IMR-90 (cell line): ENCODE data around the gene LINGO4. TPM values are rescaled to one million over a fixed set of nuclear protein-coding genes. Genes with fewer than 3 reads are reported as not detected.

ENCODE experiments used
- ATAC-seq: fragments of 200-7000 bp; cut with Tn5 transposase; 2 replicates; pipeline ENCODE4 v1.9.1; 2020; ENCODE audit warnings: low read depth, mild to moderate bottlenecking, moderate library complexity
- BruUV-seq: library from RNA; stranded (reverse); fragments of 400-500 nt; replicated peaks from 2 replicates; lab custom pipeline; 2021; lab: Mats Ljungman, UMichigan
- CTCF ChIA-PET: fragments of 300-600 bp; formaldehyde crosslinking; extraction: SDS; loops from one replicate; lab custom pipeline; 2021; ENCODE audit warnings: antibody characterized with exemption; lab: Yijun Ruan, JAX
- POLR2A ChIA-PET: fragments of 300-600 bp; sonication (Branson Sonifier 250); formaldehyde crosslinking; loops from one replicate; lab custom pipeline; 2022; ENCODE audit warnings: antibody characterized with exemption; ENCODE audit not compliant: unreplicated experiment; lab: Charles Lee
- DNase-seq: peaks from one replicate; pipeline ENCODE4 v3.0.0; 2013
- H2AFZ ChIP-seq: replicated peaks from 2 replicates; pipeline ENCODE3; 2013; ENCODE audit warnings: low read length, mild to moderate bottlenecking; ENCODE audit not compliant: poor library complexity
- H2AK5ac ChIP-seq: 2 replicates; pipeline ENCODE4 v1.6.1; 2013; ENCODE audit warnings: low read depth, low read length, inconsistent platforms
- H2AK9ac ChIP-seq: replicated peaks from 2 replicates; pipeline ENCODE3; 2013; ENCODE audit warnings: mild to moderate bottlenecking, low read depth, low read length, moderate library complexity; ENCODE audit not compliant: poor library complexity
- H2BK120ac ChIP-seq: 2 replicates; pipeline ENCODE4 v1.6.1; 2013; ENCODE audit warnings: low read depth, low read length, inconsistent platforms
- H2BK15ac ChIP-seq: 3 replicates; pipeline ENCODE4 v1.6.1; 2013; ENCODE audit warnings: low read depth, low read length, inconsistent platforms
- H2BK20ac ChIP-seq: 2 replicates; pipeline ENCODE4 v1.6.1; 2013; ENCODE audit warnings: low read depth, mild to moderate bottlenecking, inconsistent platforms, low read length, moderate library complexity
- H2BK5ac ChIP-seq: 2 replicates; pipeline ENCODE4 v1.6.1; 2013; ENCODE audit warnings: mild to moderate bottlenecking, low read depth, low read length, inconsistent platforms; ENCODE audit not compliant: poor library complexity, severe bottlenecking
- H3K14ac ChIP-seq: replicated peaks from 2 replicates; pipeline ENCODE4 v1.6.1; 2013; ENCODE audit warnings: low read depth, low read length, inconsistent platforms
- H3K18ac ChIP-seq: 2 replicates; pipeline ENCODE4 v1.6.1; 2013; ENCODE audit warnings: low read depth, low read length, control low read depth
- H3K23ac ChIP-seq: 2 replicates; pipeline ENCODE4 v1.6.1; 2013; ENCODE audit warnings: low read depth, low read length, inconsistent platforms
- H3K27ac ChIP-seq: 2 replicates; pipeline ENCODE4 v1.5.1; 2013; ENCODE audit warnings: mild to moderate bottlenecking, control low read depth, low read length; ENCODE audit not compliant: insufficient read depth
- H3K27me3 ChIP-seq: 2 replicates; pipeline ENCODE4 v1.6.1; 2013; ENCODE audit warnings: low read length; ENCODE audit not compliant: control insufficient read depth, insufficient read depth
- H3K36me3 ChIP-seq: 2 replicates; pipeline ENCODE4 v1.6.1; 2013; ENCODE audit warnings: low read length, mixed read lengths; ENCODE audit not compliant: control insufficient read depth, insufficient read depth
- H3K4ac ChIP-seq: 2 replicates; pipeline ENCODE4 v1.6.1; 2013; ENCODE audit warnings: low read depth, low read length, inconsistent platforms
- H3K4me1 ChIP-seq: 2 replicates; pipeline ENCODE4 v1.6.1; 2013; ENCODE audit warnings: low read length, mixed read lengths; ENCODE audit not compliant: control insufficient read depth, insufficient read depth
- H3K4me2 ChIP-seq: 2 replicates; pipeline ENCODE4 v1.6.1; 2013; ENCODE audit warnings: low read depth, mild to moderate bottlenecking, control low read depth, low read length, moderate library complexity
- H3K4me3 ChIP-seq: 2 replicates; pipeline ENCODE4 v1.5.1; 2013; ENCODE audit warnings: low read depth, mild to moderate bottlenecking, control low read depth, low read length, moderate library complexity; ENCODE audit not compliant: insufficient read depth
- H3K56ac ChIP-seq: 2 replicates; pipeline ENCODE4 v1.6.1; 2013; ENCODE audit warnings: low read length, inconsistent platforms; ENCODE audit not compliant: insufficient read depth; ENCODE audit errors: extremely low read depth
- H3K79me1 ChIP-seq, 2 experiments: 2 replicates each; pipeline ENCODE4 v1.6.1; 2013; ENCODE audit warnings: low read length in 2 of 2, inconsistent platforms in 1 of 2, low read depth in 1 of 2
- H3K9ac ChIP-seq: 2 replicates; pipeline ENCODE4 v1.6.1; 2013; ENCODE audit warnings: low read depth, low read length, control low read depth
- H3K9me1 ChIP-seq: 2 replicates; pipeline ENCODE4 v1.6.1; 2013; ENCODE audit warnings: low read length, inconsistent platforms; ENCODE audit not compliant: insufficient read depth
- H3K9me3 ChIP-seq: 2 replicates; pipeline ENCODE4 v1.6.1; 2013; ENCODE audit warnings: low read length; ENCODE audit not compliant: control insufficient read depth, insufficient read depth
- H4K20me1 ChIP-seq: 2 replicates; pipeline ENCODE4 v1.6.1; 2013; ENCODE audit warnings: low read length, inconsistent platforms; ENCODE audit not compliant: insufficient read depth
- H4K5ac ChIP-seq: 2 replicates; pipeline ENCODE4 v1.6.1; 2013; ENCODE audit warnings: mild to moderate bottlenecking, low read depth, low read length, control low read depth
- H4K8ac ChIP-seq, 2 experiments: 2 replicates each; pipeline ENCODE4 v1.6.1; 2013; ENCODE audit warnings: low read depth in 2 of 2, low read length in 2 of 2, control low read depth in 1 of 2, inconsistent platforms in 1 of 2
- H4K91ac ChIP-seq: 2 replicates; pipeline ENCODE4 v1.6.1; 2013; ENCODE audit warnings: low read depth, low read length, inconsistent platforms; ENCODE audit not compliant: insufficient read depth
- BHLHE40 ChIP-seq: fragments of 150-350 bp; IDR thresholded peaks from 2 replicates; pipeline ENCODE4 v1.6.1; 2016; ENCODE audit warnings: mild to moderate bottlenecking, low read depth, low read length
- CEBPB ChIP-seq: IDR thresholded peaks from 2 replicates; pipeline ENCODE4 v1.6.1; 2012; ENCODE audit warnings: low read depth, low read length, improper control_type of control experiment
- CHD1 ChIP-seq: IDR thresholded peaks from 2 replicates; pipeline ENCODE4 v1.6.1; 2012; ENCODE audit warnings: low read depth, low read length, improper control_type of control experiment
- ELK1 ChIP-seq: fragments of 150-350 bp; IDR thresholded peaks from 2 replicates; pipeline ENCODE4 v1.6.1; 2016; ENCODE audit warnings: low read depth, mild to moderate bottlenecking, low read length, moderate library complexity, borderline replicate concordance
- FOS ChIP-seq: fragments of 150-350 bp; IDR thresholded peaks from 2 replicates; pipeline ENCODE4 v1.6.1; 2016; ENCODE audit warnings: low read depth, low read length
- MAFK ChIP-seq: IDR thresholded peaks from 2 replicates; pipeline ENCODE4 v1.6.1; 2012; ENCODE audit warnings: low read depth, low read length, improper control_type of control experiment
- MAZ ChIP-seq: IDR thresholded peaks from 2 replicates; pipeline ENCODE4 v1.6.1; 2012; ENCODE audit warnings: low read depth, mild to moderate bottlenecking, low read length, improper control_type of control experiment, moderate library complexity, borderline replicate concordance
- MXI1 ChIP-seq: IDR thresholded peaks from 2 replicates; pipeline ENCODE4 v1.6.1; 2012; ENCODE audit warnings: low read depth, mild to moderate bottlenecking, low read length, moderate library complexity, borderline replicate concordance
- NFE2L2 ChIP-seq: fragments of 150-350 bp; IDR thresholded peaks from 2 replicates; pipeline ENCODE4 v1.6.1; 2016; ENCODE audit warnings: low read depth, mild to moderate bottlenecking, low read length
- POLR2A ChIP-seq: IDR thresholded peaks from 2 replicates; pipeline ENCODE4 v1.6.1; 2012; ENCODE audit warnings: mild to moderate bottlenecking, low read depth, low read length
- RAD21 ChIP-seq: IDR thresholded peaks from 2 replicates; pipeline ENCODE4 v1.6.1; 2012; ENCODE audit warnings: low read length, improper control_type of control experiment
- RCOR1 ChIP-seq: IDR thresholded peaks from 2 replicates; pipeline ENCODE4 v1.6.1; 2012; ENCODE audit warnings: mild to moderate bottlenecking, low read length, improper control_type of control experiment; ENCODE audit not compliant: insufficient replicate concordance
- RFX5 ChIP-seq: IDR thresholded peaks from 2 replicates; pipeline ENCODE4 v1.8.0; 2012; ENCODE audit warnings: low read depth, mild to moderate bottlenecking, low read length, moderate library complexity
- SMC3 ChIP-seq: fragments of 150-350 bp; IDR thresholded peaks from 2 replicates; pipeline ENCODE4 v1.6.1; 2016; ENCODE audit warnings: low read depth, mild to moderate bottlenecking, antibody characterized with exemption, low read length, moderate library complexity
- WGBS, 2 experiments: methylation state at CpG; one replicate each; pipeline versions ENCODE4 v1.1.5 to v1.1.7; 2013; ENCODE audit warnings: missing lambda C conversion rate in 2 of 2; ENCODE audit not compliant: insufficient read length in 1 of 2; ENCODE audit errors: extremely low coverage in 2 of 2; 5-methylcytosine and 5-hydroxymethylcytosine counted together
- dilution Hi-C: fragments of 300-500 bp; cut with HindIII; formaldehyde crosslinking; loops from one replicate; pipeline ENCODE4 v1.14.3; 2018; ENCODE audit warnings: low sequenced_read_pairs; ENCODE audit not compliant: unreplicated experiment
- in situ Hi-C: fragments of 300-500 bp; cut with MboI; formaldehyde crosslinking; loops from 3 replicates; pipeline ENCODE4 v1.14.3; 2019; ENCODE audit warnings: low sequenced_read_pairs, inconsistent platforms, mixed read lengths
- intact Hi-C: fragments of 100-400 bp; cut with micrococcal nuclease; formaldehyde crosslinking; loops from 2 replicates; pipeline ENCODE4 v1.10.0; 2022
- polyA plus RNA-seq, 3 experiments: library from polyadenylated mRNA; depleted of rRNA; stranded (reverse); fragments of >200 nt; gene quantifications; 2 replicates each; pipeline ENCODE4 v1.2.3, GENCODE V29; 2012; ENCODE audit warnings: low replicate concordance in 1 of 3
- total RNA-seq: library from RNA; depleted of rRNA; stranded (reverse); fragments of >200 nt; gene quantifications from 2 replicates; pipeline ENCODE4 v1.2.3, GENCODE V29; 2012
- TF ChIP-seq, protein P1 (sequence below): conservative IDR thresholded peaks from 2 replicates; pipeline ENCODE4 v1.5.1; 2012; ENCODE audit warnings: mild to moderate bottlenecking, low read depth, low read length, improper control_type of control experiment
- TF ChIP-seq, protein P2 (sequence below): fragments of 150-350 bp; IDR thresholded peaks from 2 replicates; pipeline ENCODE4 v1.6.1; 2017; ENCODE audit warnings: mild to moderate bottlenecking, antibody characterized with exemption, low read length, low read depth

LINGO4 gene
- total and polyA plus RNA-seq, 2 of the 4 experiments (the other 2 are of a cell fraction): not detected

DNA sequence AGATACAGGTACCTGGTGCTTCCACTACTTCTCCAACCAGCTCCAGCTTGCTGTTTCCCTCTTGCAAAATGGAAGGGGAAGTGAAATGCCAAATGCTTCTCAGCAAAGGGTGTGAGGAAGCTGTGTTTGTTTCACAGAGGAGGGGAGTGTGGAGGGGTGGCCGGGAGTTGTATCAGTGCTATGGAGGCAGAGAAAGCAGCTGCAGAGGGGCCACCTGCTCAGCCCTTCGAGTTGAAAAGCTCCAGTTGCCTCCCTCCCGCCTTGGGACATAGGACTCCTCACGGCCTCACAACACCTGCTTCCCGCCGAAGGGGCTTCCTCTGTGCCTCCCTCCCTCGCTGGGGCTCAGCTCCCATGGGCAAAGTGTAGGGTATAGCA is 12.1 kb upstream of the LINGO4 start:
- POLR2A ChIA-PET: no interaction called here
- no peak overlapping the region for H2BK5ac ChIP-seq
- no peaks in the 10 kb centered on the region for H3K9me3 ChIP-seq
- H3K27me3 ChIP-seq: peaks cover 72% of the 10 kb centered on the region
- no peak overlapping the region for H2AK9ac ChIP-seq
- no TSS peak for BruUV-seq
- H3K14ac ChIP-seq: no peak overlapping the region
- H3K9me1 ChIP-seq: no peaks in the 10 kb centered on the region
- DNase-seq (no peak), ATAC-seq (no peak)
- intact Hi-C loops (no loop called here), in situ Hi-C loops (no loop called here), dilution Hi-C loops (no loop called here)
- no peak for TF ChIP-seq CEBPB
- no peak for TF ChIP-seq RAD21
- TF ChIP-seq MXI1: no peak
- TF ChIP-seq MAFK: no peak
- TF ChIP-seq RFX5: no peak
- TF ChIP-seq, protein P1, sequence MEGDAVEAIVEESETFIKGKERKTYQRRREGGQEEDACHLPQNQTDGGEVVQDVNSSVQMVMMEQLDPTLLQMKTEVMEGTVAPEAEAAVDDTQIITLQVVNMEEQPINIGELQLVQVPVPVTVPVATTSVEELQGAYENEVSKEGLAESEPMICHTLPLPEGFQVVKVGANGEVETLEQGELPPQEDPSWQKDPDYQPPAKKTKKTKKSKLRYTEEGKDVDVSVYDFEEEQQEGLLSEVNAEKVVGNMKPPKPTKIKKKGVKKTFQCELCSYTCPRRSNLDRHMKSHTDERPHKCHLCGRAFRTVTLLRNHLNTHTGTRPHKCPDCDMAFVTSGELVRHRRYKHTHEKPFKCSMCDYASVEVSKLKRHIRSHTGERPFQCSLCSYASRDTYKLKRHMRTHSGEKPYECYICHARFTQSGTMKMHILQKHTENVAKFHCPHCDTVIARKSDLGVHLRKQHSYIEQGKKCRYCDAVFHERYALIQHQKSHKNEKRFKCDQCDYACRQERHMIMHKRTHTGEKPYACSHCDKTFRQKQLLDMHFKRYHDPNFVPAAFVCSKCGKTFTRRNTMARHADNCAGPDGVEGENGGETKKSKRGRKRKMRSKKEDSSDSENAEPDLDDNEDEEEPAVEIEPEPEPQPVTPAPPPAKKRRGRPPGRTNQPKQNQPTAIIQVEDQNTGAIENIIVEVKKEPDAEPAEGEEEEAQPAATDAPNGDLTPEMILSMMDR: no peak
- TF ChIP-seq ELK1: no peak
- no peak for TF ChIP-seq MAZ
- no peak for TF ChIP-seq NFE2L2
- TF ChIP-seq POLR2A: no peak
- no peak for TF ChIP-seq CHD1
- no peak for TF ChIP-seq SMC3
- TF ChIP-seq, protein P2, sequence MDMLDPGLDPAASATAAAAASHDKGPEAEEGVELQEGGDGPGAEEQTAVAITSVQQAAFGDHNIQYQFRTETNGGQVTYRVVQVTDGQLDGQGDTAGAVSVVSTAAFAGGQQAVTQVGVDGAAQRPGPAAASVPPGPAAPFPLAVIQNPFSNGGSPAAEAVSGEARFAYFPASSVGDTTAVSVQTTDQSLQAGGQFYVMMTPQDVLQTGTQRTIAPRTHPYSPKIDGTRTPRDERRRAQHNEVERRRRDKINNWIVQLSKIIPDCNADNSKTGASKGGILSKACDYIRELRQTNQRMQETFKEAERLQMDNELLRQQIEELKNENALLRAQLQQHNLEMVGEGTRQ: no peak
- no peak for TF ChIP-seq RCOR1
- TF ChIP-seq FOS: no peak
- TF ChIP-seq BHLHE40: no peak
- H4K8ac ChIP-seq: no peak overlapping the region
- no peak overlapping the region for H3K56ac ChIP-seq
- H3K27ac ChIP-seq: no peak overlapping the region
- no peak overlapping the region for H2AFZ ChIP-seq
- no peaks in the 10 kb centered on the region for H4K20me1 ChIP-seq
- no peak overlapping the region for H2BK20ac ChIP-seq
- no peak overlapping the region for H2AK5ac ChIP-seq
- H3K9ac ChIP-seq: no peak overlapping the region
- H4K5ac ChIP-seq: no peak overlapping the region
- H3K79me1 ChIP-seq: no peaks in the 10 kb centered on the region
- H3K4me1 ChIP-seq: no peaks in the 10 kb centered on the region
- H3K18ac ChIP-seq: no peak overlapping the region
- CTCF ChIA-PET: no interaction called here
- no peak overlapping the region for H3K4ac ChIP-seq
- H4K91ac ChIP-seq: no peak overlapping the region
- H3K36me3 ChIP-seq: no peaks in the 10 kb centered on the region
- no peak overlapping the region for H3K23ac ChIP-seq
- no CpG with 5 or more reads among the region's 7 CpGs for WGBS, 2 experiments
- no peak overlapping the region for H3K4me2 ChIP-seq
- no peak overlapping the region for H3K4me3 ChIP-seq
- no peak overlapping the region for H2BK120ac ChIP-seq
- H2BK15ac ChIP-seq: no peak overlapping the region
